DMS79 (cell line): ENCODE measurements around the gene PLBD1.
A peak's percentile ranks its signal among the peaks of the same experiment; 100 is the strongest.

Experiments
- DNase-seq: peaks from one replicate; lab custom pipeline; 2025; lab: John Stamatoyannopoulos, UW

PLBD1 gene

DNA sequence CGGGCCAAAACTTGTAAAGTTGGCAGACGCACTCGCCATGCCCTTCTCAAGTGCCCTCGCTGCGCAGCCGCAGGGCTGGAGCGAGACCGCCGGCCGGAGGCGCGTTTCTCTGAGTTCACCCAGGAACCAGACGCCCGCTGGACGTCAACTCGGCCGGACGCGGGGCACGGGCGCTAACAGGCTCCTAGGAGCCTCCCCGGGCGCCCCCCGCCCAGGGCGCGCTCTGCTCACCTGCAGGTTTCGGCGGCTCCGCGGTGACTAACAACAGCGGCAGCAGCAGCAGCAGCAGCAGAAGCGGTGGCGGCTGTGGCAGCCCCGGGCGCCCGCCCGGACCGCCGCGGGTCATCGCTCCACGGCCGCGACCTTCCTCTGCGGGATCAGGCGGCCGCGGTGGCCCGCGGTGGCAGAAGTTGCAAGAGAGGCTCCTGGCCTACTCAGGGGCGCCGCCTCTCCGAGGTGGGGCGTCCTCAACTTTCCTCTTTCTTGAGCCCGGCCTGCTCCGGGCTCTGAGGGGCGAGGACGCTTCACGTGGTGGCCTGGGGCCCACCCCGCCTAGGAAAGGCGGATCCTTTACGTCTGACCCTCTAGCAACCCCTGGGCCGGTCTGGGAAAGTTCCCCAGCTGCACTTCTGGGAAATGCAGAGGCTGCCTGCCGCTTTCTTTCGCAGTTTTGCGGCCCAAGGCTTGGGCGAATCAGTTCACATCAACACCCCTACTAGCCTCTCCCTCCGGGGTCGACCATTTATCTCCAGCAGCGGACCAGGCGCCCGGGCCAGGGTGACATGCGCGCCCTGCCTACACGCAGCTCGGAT is at the start of gene PLBD1:
Gene PLBD1, minus strand, starts transcription at position 533 of the 812 bp plus-strand sequence. Its CDS starts 187 bp downstream, at position 346.
- peak; percentile 36 for DNase-seq

GRCh38 chr12:14614704-14615121 is 47.0 kb upstream of the PLBD1 start:
- no peak for DNase-seq

- DNase-seq: no peak
These were observed 46.0 kb upstream of the PLBD1 start for GRCh38 chr12:14613718-14614117.

DNA sequence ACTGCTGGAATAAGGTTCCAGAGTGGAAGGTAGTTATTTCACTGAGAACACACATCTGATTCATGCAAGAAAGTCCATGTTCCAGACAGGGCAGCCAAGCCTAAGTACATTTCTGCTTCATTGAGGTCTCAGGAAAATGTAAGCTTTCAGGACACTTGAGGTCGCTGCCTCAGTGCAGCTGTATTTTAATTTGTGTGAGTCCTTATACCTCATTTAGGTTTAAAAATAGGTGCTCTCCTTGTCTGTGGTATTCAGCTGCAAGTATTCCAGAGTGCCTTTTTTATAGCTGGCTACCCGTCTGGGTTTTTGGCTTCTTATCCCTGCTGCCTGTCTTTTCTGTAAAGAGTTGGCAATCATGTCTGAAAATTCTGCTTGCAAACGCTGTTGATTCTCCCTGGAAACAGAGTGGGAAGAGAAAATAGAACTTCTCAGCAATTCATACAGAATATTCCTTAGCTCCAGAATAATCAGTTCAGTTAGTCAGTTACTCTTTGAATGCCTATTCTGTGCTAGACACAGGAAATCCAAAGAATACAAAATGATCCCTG is 45.3 kb upstream of the PLBD1 start:
- peak; percentile 41 for DNase-seq

- DNase-seq: no peak
These were observed 44.6 kb upstream of the PLBD1 start for GRCh38 chr12:14612250-14612649.

GRCh38 chr12:14611640-14612203 is 44.0 kb upstream of the PLBD1 start:
- DNase-seq: no peak

DNA sequence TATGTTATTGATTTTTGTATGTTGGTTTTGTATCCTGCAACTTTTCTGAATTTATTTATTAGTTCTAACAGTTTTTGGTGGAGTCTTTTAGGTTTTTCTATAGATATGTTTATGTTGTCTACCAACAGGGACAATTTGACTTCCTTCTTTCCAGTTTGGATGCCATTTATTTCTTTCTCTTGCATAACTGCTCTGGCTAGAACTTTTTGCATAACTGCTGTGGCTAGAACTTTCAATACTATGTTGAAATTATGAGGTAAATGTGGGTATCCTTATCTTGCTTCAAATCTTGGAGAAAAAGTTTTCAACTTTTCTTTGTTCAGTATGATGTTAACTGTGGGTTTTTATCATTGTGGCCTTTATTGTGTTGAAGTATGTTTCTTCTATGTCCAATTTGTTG is 39.9 kb upstream of the PLBD1 start:
- DNase-seq: no peak

GRCh38 chr12:14605401-14605989 is 37.8 kb upstream of the PLBD1 start:
- no peak for DNase-seq

GRCh38 chr12:14601692-14602478 is 34.2 kb upstream of the PLBD1 start:
- no peak for DNase-seq

DNA sequence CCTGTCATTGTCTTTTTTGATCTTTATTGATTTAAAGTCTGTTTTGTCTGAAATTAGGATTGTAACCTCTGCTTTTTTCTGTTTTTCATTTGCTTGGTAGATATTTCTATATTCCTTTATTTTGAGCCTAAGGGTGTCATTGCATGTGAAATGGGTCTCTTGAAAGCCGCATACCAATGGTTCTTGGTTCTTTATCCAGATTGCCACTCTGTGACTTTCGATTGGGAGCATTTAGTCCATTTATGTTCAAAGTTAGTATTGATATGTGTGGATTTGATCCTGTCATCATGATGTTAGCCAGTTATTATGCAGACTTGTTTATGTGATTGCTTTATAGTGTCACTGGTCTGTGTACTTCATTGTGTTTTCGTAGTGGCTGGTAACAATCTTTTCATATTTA is 29.8 kb upstream of the PLBD1 start:
- no peak for DNase-seq

GRCh38 chr12:14591719-14592118 is 24.0 kb upstream of the PLBD1 start:
- no peak for DNase-seq

GRCh38 chr12:14589169-14590004 is 21.7 kb upstream of the PLBD1 start:
- no peak for DNase-seq

GRCh38 chr12:14588571-14588970 is 20.9 kb upstream of the PLBD1 start:
- DNase-seq: no peak

GRCh38 chr12:14578646-14579045 is 11.0 kb upstream of the PLBD1 start:
- no peak for DNase-seq

DNA sequence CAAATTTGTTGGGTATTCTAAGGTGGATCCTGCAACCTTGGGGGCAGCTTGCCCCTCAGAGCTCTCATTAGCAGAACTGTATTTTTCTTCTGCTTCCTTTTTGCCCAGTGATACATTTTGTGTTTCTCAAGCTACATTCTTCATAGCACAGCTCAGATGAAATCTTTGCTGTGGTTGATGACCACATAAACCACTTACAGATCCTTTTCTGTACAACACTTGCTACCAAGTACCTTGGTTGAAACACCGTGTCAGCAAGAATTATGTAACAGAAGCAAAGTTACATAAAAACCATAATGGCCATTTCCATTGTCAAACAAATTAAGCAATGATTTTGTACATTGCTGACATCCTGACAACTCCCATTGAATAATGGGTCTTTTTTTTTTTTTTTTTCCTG is 9.7 kb upstream of the PLBD1 start:
- peak; percentile 59 for DNase-seq

- peak; percentile 17 for DNase-seq
These were observed 9.2 kb upstream of the PLBD1 start for GRCh38 chr12:14576896-14577295.

GRCh38 chr12:14575585-14575984 is 7.9 kb upstream of the PLBD1 start:
- no peak for DNase-seq

- no peak for DNase-seq
These were observed 5.4 kb upstream of the PLBD1 start for GRCh38 chr12:14573118-14573517.

DNA sequence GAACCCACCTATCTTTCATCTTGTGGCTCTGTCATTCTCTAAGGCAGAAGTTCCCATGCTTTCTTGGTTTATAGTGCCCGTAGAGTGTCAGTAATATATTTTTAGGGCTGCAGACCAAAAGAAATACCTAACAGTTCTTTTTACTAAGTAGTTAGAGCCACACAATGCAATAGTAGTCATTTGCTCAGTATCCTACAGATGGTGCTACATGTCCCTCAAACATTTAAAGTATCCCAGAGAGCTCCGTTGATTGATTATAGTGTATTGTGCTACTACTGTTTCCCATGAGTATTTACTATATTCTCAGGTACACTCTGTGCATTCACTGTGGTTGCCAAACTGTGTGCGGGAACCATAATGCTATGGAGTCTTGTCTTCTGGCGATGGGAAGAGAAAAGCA is 4.7 kb upstream of the PLBD1 start:
- no peak for DNase-seq

DNA sequence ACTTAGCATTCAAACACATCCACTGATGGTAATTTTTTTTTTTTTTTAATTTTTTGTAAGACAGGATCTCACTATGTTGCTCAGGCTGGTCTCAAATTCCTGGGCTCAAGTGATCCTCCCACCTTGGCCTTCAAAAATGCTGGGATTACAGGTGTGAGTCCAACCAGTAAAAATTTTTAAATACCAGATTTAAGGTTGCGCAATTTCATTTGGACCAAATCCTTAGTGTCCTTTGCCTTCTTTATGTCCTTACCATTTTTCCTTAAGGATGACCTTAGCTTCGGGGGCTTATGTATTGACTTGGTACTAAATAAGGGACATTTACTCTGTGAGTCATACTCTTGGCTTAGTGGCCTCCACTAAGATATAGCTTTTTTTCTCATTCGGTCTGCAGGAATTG is 4.1 kb upstream of the PLBD1 start:
- no peak for DNase-seq

- DNase-seq: no peak
These were observed 2.5 kb upstream of the PLBD1 start for GRCh38 chr12:14570231-14570630.
